Measurements from ENCODE around the gene HLA-DOA. TPM values are rescaled to one million over a fixed set of nuclear protein-coding genes. Genes with fewer than 3 reads are reported as not detected.
A peak's percentile ranks its signal among the peaks of the same experiment; 100 is the strongest.

Gene HLA-DOA
- total and polyA plus RNA-seq, 12 donors, result 0.94 to 61.9 (median 13.6) TPM

DNA sequence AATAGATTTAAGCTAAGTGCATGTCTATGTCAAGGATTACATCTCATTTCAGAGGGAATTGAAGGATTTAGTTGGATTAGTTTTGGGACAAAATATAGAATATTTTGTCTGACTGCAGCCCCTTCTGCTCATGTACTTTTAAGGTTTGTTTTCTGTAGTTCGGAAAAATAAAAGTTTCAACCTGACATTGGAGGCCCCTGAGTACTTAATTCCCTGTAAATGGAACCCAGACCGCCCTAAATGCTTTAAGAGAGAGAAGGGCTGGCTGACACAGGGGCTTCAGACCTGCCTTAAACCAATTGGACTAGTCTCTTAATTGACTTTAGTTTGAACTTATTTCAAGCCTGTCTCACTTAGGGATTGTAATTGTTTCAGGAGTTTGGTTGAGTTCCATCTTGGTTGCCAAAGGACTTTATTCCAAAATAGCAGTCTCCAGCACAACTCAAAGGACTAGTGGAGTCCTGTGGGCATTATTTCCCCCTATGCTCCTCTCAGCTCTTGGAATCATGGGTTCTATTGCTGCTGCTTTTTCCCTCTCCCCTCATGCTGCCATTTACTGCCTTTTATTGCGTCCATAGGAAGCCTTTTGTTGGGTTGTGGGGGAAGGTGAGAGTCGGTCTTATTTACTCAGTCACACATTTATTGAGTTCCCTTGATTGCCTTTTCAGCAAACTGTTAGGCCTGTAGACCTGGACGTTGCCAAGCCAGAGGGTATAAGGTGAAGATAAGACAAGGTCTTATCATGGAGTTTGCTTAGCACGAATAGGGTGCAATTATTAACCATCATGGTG, 26.5 kb downstream of the HLA-DOA start:
- Histone ChIP-seq H3K27ac (no peak overlapping the region), H3K4me1 (replicated peaks in 1 of 2) (peaks cover 0 to 21% of the 10 kb centered on the region in 2 donors), H3K9me3 (replicated peaks in 1 of 3) (no peaks in the 10 kb centered on the region), H3K36me3 (replicated peaks in 1 of 2) (peaks cover 0 to 50% of the 10 kb centered on the region in 2 donors), H3K4me3 (no peak overlapping the region), H3K27me3 (no peaks in the 10 kb centered on the region)
- DNase-seq, result no peak
- WGBS, 4 donors, result 53 to 67% (median 59%) methylated on average over 6 of the region's 6 CpGs
- intact Hi-C loops (cut with DNase I), result loop anchor here (5.0 kb wide), 2 partner anchors 51 to 96 kb away; no protein-coding TSS in a partner anchor
- TF ChIP-seq, protein P1, sequence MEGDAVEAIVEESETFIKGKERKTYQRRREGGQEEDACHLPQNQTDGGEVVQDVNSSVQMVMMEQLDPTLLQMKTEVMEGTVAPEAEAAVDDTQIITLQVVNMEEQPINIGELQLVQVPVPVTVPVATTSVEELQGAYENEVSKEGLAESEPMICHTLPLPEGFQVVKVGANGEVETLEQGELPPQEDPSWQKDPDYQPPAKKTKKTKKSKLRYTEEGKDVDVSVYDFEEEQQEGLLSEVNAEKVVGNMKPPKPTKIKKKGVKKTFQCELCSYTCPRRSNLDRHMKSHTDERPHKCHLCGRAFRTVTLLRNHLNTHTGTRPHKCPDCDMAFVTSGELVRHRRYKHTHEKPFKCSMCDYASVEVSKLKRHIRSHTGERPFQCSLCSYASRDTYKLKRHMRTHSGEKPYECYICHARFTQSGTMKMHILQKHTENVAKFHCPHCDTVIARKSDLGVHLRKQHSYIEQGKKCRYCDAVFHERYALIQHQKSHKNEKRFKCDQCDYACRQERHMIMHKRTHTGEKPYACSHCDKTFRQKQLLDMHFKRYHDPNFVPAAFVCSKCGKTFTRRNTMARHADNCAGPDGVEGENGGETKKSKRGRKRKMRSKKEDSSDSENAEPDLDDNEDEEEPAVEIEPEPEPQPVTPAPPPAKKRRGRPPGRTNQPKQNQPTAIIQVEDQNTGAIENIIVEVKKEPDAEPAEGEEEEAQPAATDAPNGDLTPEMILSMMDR (IDR thresholded peaks at IDR 0.05), result no peak
- no peak for TF ChIP-seq POLR2A (IDR thresholded peaks at IDR 0.05)

DNA sequence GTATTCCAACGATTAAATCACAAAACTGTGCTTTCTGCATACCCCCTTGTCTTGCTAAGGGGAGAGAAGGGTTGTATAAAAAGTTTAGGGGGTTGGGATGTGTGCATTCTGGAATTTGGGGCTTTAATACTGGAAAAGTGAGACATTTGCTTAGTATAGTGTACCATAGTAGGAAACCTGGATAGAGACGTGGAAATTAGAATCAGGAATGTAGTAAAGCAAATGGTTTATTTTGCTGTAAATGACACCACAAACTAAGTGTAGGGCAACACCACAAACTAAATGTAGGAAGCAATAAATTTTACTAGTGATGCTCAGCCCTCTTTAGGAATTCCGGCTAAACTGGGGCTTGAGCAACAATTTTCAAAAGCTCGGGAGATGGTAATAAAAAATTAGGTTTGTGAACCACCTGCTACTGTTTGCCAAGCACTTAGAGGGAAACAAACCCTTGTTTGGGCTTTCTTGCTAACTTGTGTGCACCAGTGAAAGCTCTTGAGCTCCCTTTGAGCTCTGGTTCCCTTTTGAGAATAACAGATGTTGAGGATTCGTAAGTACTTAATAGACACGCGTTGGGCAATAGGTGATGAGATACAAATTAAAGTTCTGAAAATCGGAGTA, 27.2 kb downstream of the HLA-DOA start:
- Histone ChIP-seq H3K4me1 (replicated peaks in 1 of 2) (peaks cover 3 to 28% of the 10 kb centered on the region in 2 donors), H3K4me3 (no peak overlapping the region), H3K36me3 (replicated peaks in 1 of 2) (peaks cover 0 to 57% of the 10 kb centered on the region in 2 donors), H3K9me3 (replicated peaks in 1 of 3) (no peaks in the 10 kb centered on the region), H3K27me3 (no peaks in the 10 kb centered on the region), H3K27ac (no peak overlapping the region)
- DNase-seq, result no peak
- intact Hi-C loops (cut with DNase I), result loop anchor here (5.0 kb wide), 2 partner anchors 50 to 95 kb away; no protein-coding TSS in a partner anchor
- no peak for TF ChIP-seq POLR2A (IDR thresholded peaks at IDR 0.05)
- TF ChIP-seq, protein P1 (IDR thresholded peaks at IDR 0.05), result no peak
- 55 to 68% (median 62%) methylated on average over 8 of the region's 8 CpGs for WGBS, 4 donors

DNA sequence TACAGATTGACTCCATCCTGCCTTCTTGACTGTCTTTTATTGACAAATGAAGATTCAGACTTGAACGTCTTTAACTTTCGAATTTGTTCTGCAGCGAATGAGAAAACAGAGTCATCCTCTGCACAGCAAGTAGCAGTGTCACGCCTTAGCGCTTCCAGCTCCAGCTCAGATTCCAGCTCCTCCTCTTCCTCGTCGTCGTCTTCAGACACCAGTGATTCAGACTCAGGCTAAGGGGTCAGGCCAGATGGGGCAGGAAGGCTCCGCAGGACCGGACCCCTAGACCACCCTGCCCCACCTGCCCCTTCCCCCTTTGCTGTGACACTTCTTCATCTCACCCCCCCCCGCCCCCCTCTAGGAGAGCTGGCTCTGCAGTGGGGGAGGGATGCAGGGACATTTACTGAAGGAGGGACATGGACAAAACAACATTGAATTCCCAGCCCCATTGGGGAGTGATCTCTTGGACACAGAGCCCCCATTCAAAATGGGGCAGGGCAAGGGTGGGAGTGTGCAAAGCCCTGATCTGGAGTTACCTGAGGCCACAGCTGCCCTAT, 28.8 kb downstream of the HLA-DOA start:
- DNase-seq, result peak in 1 of 7 donors; percentile 45
- Histone ChIP-seq H3K4me3 (no peak overlapping the region), H3K27ac (peak overlapping the region in 1 of 5 donors; percentile 54), H3K27me3 (no peaks in the 10 kb centered on the region), H3K4me1 (replicated peaks in 1 of 2) (peaks cover 17 to 45% of the 10 kb centered on the region in 2 donors), H3K9me3 (replicated peaks in 1 of 3) (no peaks in the 10 kb centered on the region), H3K36me3 (replicated peaks in 1 of 2) (peaks cover 3 to 73% of the 10 kb centered on the region in 2 donors)
- no peak for TF ChIP-seq POLR2A (IDR thresholded peaks at IDR 0.05)
- TF ChIP-seq, protein P1 (IDR thresholded peaks at IDR 0.05), result no peak
- WGBS, 4 donors, result 53 to 82% (median 57%) methylated on average over 5 to 11 of the region's 11 CpGs
- intact Hi-C loops (cut with DNase I), result loop anchor here (5.0 kb wide), 2 partner anchors 48 to 93 kb away; no protein-coding TSS in a partner anchor

All from adrenal gland (tissue), 12 donors.